ENCODE measurements around the gene NPC2.
"Not testable (repeated sequence)": the region's sequence is repeated elsewhere in the genome, so short reads cannot be mapped to it uniquely, and the experiment has no call there.

NPC2 gene

GRCh38 chr14:74464785-74465184 is 28.3 kb downstream of the NPC2 start:
- no peak for DNase-seq

GRCh38 chr14:74463697-74464096 is 29.4 kb downstream of the NPC2 start:
- DNase-seq, result no peak

GRCh38 chr14:74462993-74463392 is 30.1 kb downstream of the NPC2 start:
- DNase-seq, result no peak

GRCh38 chr14:74459976-74460375 is 33.1 kb downstream of the NPC2 start:
- no peak for DNase-seq

- peak; percentile 53 for DNase-seq
Measured at GRCh38 chr14:74459289-74459946, 33.7 kb downstream of the NPC2 start.

- no peak for DNase-seq
Measured at GRCh38 chr14:74457565-74457895, 35.6 kb downstream of the NPC2 start.

GRCh38 chr14:74456684-74457564 is 36.2 kb downstream of the NPC2 start:
- DNase-seq, result no peak

- DNase-seq, result not testable (repeated sequence)
Measured at GRCh38 chr14:74454397-74454796, 38.7 kb downstream of the NPC2 start.

GRCh38 chr14:74444866-74445265 is 48.2 kb downstream of the NPC2 start:
- DNase-seq, result no peak

- DNase-seq, result no peak
Measured at GRCh38 chr14:74442757-74443156, 50.3 kb downstream of the NPC2 start.

GRCh38 chr14:74441113-74441512 is 52.0 kb downstream of the NPC2 start:
- no peak for DNase-seq

GRCh38 chr14:74438351-74438915 is 54.7 kb downstream of the NPC2 start:
- no peak for DNase-seq

- DNase-seq, result no peak
Measured at GRCh38 chr14:74437496-74438053, 55.5 kb downstream of the NPC2 start.

GRCh38 chr14:74434294-74434693 is 58.8 kb downstream of the NPC2 start:
- DNase-seq, result no peak

- DNase-seq, result no peak
Measured at GRCh38 chr14:74429991-74430390, 63.1 kb downstream of the NPC2 start.

All from fibroblast of skin of right quadriceps (primary cell).